Neural progenitor cell (in vitro differentiated cells): ENCODE results near the gene CRELD1.

Experiments used
- EZH2 ChIP-seq: fragments of 200-600 bp; sonication (generic); IDR thresholded peaks from 2 replicates; pipeline ENCODE4 v1.6.1; 2017; ENCODE audit warnings: antibody characterized with exemption, mild to moderate bottlenecking, moderate library complexity
- TF ChIP-seq, protein P1 (sequence below): fragments of 200-600 bp; sonication (generic); IDR thresholded peaks from 2 replicates; pipeline ENCODE4 v1.5.1; 2017; ENCODE audit warnings: antibody characterized with exemption, mild to moderate bottlenecking

GRCh38 chr3:9976721-9977709, 43.4 kb downstream of the CRELD1 start:
- TF ChIP-seq, protein P1, sequence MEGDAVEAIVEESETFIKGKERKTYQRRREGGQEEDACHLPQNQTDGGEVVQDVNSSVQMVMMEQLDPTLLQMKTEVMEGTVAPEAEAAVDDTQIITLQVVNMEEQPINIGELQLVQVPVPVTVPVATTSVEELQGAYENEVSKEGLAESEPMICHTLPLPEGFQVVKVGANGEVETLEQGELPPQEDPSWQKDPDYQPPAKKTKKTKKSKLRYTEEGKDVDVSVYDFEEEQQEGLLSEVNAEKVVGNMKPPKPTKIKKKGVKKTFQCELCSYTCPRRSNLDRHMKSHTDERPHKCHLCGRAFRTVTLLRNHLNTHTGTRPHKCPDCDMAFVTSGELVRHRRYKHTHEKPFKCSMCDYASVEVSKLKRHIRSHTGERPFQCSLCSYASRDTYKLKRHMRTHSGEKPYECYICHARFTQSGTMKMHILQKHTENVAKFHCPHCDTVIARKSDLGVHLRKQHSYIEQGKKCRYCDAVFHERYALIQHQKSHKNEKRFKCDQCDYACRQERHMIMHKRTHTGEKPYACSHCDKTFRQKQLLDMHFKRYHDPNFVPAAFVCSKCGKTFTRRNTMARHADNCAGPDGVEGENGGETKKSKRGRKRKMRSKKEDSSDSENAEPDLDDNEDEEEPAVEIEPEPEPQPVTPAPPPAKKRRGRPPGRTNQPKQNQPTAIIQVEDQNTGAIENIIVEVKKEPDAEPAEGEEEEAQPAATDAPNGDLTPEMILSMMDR = no peak
- no peak for TF ChIP-seq EZH2
